Gastrocnemius medialis (tissue), 4 donors: ENCODE measurements around the gene CTNNA2. TPM values are rescaled to one million over a fixed set of nuclear protein-coding genes. Genes with fewer than 3 reads are reported as not detected.

Source experiments
- ATAC-seq, 2 donors: fragments of 150-250 bp; one replicate each; pipeline ENCODE4 v1.9.1; 2016
- DNase-seq, 2 donors: peaks; one replicate each; pipeline ENCODE4 v3.0.0-alpha.2; 2019
- H3K27ac ChIP-seq, 4 donors: fragments of 200-600 bp; sonication (generic); 1 replicate in 1 of 4; 2 replicates in 3 of 4; pipeline ENCODE4 v1.5.1; 2016 to 2018; ENCODE audit warnings: mild to moderate bottlenecking in 2 of 4, moderate library complexity in 1 of 4
- H3K27me3 ChIP-seq, 3 donors: fragments of 200-600 bp; sonication (generic) in 2 of 3; 1 replicate in 1 of 3; 2 replicates in 2 of 3; pipeline versions ENCODE4 v1.5.1 to v1.6.0; 2016 to 2019; ENCODE audit warnings: mild to moderate bottlenecking in 1 of 3, moderate library complexity in 1 of 3
- H3K36me3 ChIP-seq, 2 donors: fragments of 200-600 bp; sonication (generic) in 1 of 2; one replicate each; pipeline ENCODE4 v1.5.1; 2017 to 2018
- H3K4me1 ChIP-seq, 2 donors: fragments of 200-600 bp; sonication (generic) in 1 of 2; one replicate each; pipeline ENCODE4 v1.5.1; 2016 to 2017; ENCODE audit warnings: mild to moderate bottlenecking in 2 of 2
- H3K4me3 ChIP-seq, 4 donors: fragments of 200-600 bp; sonication (generic) in 3 of 4; 1 replicate in 1 of 4; 2 replicates in 3 of 4; pipeline ENCODE4 v1.5.1; 2016 to 2019; ENCODE audit warnings: mild to moderate bottlenecking in 2 of 4
- H3K9me3 ChIP-seq, 3 donors: fragments of 200-600 bp; sonication (generic) in 2 of 3; 1 replicate in 1 of 3; 2 replicates in 2 of 3; pipeline ENCODE4 v1.5.1; 2016 to 2019
- POLR2A ChIP-seq, 2 donors: fragments of 450-650 bp; IDR thresholded peaks; one replicate each; pipeline ENCODE4 v1.6.1; 2017; ENCODE audit warnings: antibody characterized with exemption in 2 of 2, mild to moderate bottlenecking in 2 of 2, moderate library complexity in 2 of 2
- in situ Hi-C, 4 donors: fragments of 200-750 bp; cut with MboI; loops; one replicate each; pipeline versions ENCODE4 v1.15.0 to v1.8.0; 2017; ENCODE audit warnings: low sequenced_read_pairs in 4 of 4
- intact Hi-C: fragments of 100-400 bp; cut with DNase I; formaldehyde crosslinking; loops from one replicate; pipeline ENCODE4 v1.15.1; 2023; ENCODE audit warnings: low total_unique reads
- total RNA-seq, 4 donors: library from RNA; depleted of rRNA; stranded (reverse); fragments of >200 nt; gene quantifications; one replicate each; pipeline versions ENCODE4 v1.1.0 to v1.2.3, GENCODE V29; 2016
- TF ChIP-seq, protein P1 (sequence below), 5 experiments: fragments of 450-650 bp in 3 of 5; fragments of 200-600 bp in 2 of 5; sonication (generic) in 2 of 5; IDR thresholded peaks in 4 of 5; conservative IDR thresholded peaks in 1 of 5; 1 replicate in 4 of 5; 2 replicates in 1 of 5; pipeline ENCODE4 v1.5.1; 2016 to 2019; ENCODE audit warnings: antibody characterized with exemption in 5 of 5, mild to moderate bottlenecking in 3 of 5, moderate library complexity in 3 of 5

Gene CTNNA2
- total RNA-seq, 4 donors from 2014 or later = not detected

- H3K4me1 ChIP-seq = no peaks in the 10 kb centered on the region
- H3K27me3 ChIP-seq = no peaks in the 10 kb centered on the region
- no peak overlapping the region for H3K4me3 ChIP-seq
- intact Hi-C loops (no loop called here), in situ Hi-C loops (no loop called here)
- ATAC-seq (no peak), DNase-seq (no peak)
- TF ChIP-seq, protein P1, sequence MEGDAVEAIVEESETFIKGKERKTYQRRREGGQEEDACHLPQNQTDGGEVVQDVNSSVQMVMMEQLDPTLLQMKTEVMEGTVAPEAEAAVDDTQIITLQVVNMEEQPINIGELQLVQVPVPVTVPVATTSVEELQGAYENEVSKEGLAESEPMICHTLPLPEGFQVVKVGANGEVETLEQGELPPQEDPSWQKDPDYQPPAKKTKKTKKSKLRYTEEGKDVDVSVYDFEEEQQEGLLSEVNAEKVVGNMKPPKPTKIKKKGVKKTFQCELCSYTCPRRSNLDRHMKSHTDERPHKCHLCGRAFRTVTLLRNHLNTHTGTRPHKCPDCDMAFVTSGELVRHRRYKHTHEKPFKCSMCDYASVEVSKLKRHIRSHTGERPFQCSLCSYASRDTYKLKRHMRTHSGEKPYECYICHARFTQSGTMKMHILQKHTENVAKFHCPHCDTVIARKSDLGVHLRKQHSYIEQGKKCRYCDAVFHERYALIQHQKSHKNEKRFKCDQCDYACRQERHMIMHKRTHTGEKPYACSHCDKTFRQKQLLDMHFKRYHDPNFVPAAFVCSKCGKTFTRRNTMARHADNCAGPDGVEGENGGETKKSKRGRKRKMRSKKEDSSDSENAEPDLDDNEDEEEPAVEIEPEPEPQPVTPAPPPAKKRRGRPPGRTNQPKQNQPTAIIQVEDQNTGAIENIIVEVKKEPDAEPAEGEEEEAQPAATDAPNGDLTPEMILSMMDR (IDR thresholded peaks at IDR 0.05 in 4 of 5, conservative IDR thresholded peaks at IDR 0.05 in 1 of 5) = no peak
- TF ChIP-seq POLR2A (IDR thresholded peaks at IDR 0.05) = no peak
- H3K9me3 ChIP-seq = no peaks in the 10 kb centered on the region
- H3K36me3 ChIP-seq = no peaks in the 10 kb centered on the region
- H3K27ac ChIP-seq = no peak overlapping the region
Measured at GRCh38 chr2:79788952-79789651, 276.3 kb downstream of the CTNNA2 start.

DNA sequence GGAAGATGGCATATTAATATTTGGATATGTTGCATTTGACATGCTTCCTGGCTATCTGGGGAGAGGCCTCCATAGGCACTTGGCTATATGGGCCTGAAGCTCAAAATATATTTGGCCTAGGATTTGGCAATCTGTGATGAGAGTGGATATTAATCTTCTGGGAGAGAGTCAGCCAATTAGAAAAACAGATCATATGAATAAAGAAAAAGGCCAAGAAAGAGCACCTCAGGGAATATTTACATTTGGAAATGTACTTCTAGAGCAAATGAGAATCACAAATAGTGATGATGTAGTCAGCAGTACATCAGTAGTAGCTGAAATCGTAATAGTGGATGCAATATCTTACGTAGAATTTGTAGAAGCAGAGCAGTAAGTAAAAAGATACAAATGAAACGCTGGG lies 277.0 kb downstream of the CTNNA2 start:
- Histone ChIP-seq H3K4me1 (no peaks in the 10 kb centered on the region), H3K27me3 (no peaks in the 10 kb centered on the region), H3K36me3 (no peaks in the 10 kb centered on the region), H3K9me3 (no peaks in the 10 kb centered on the region), H3K27ac (no peak overlapping the region), H3K4me3 (no peak overlapping the region)
- ATAC-seq = no peak
- intact Hi-C loops = no loop called here
- in situ Hi-C loops = no loop called here
- TF ChIP-seq POLR2A (IDR thresholded peaks at IDR 0.05) = no peak
- TF ChIP-seq, protein P1 (IDR thresholded peaks at IDR 0.05 in 4 of 5, conservative IDR thresholded peaks at IDR 0.05 in 1 of 5) = no peak
- DNase-seq = no peak

- no peaks in the 10 kb centered on the region for H3K36me3 ChIP-seq
- H3K9me3 ChIP-seq = no peaks in the 10 kb centered on the region
- no peak for DNase-seq
- intact Hi-C loops (no loop called here), in situ Hi-C loops (no loop called here)
- no peak for ATAC-seq
- H3K27me3 ChIP-seq = no peaks in the 10 kb centered on the region
- TF ChIP-seq, protein P1 (IDR thresholded peaks at IDR 0.05 in 4 of 5, conservative IDR thresholded peaks at IDR 0.05 in 1 of 5) = no peak
- H3K27ac ChIP-seq = no peak overlapping the region
- H3K4me1 ChIP-seq = no peaks in the 10 kb centered on the region
- H3K4me3 ChIP-seq = no peak overlapping the region
Measured at GRCh38 chr2:79792090-79792489, 279.2 kb downstream of the CTNNA2 start.

DNA sequence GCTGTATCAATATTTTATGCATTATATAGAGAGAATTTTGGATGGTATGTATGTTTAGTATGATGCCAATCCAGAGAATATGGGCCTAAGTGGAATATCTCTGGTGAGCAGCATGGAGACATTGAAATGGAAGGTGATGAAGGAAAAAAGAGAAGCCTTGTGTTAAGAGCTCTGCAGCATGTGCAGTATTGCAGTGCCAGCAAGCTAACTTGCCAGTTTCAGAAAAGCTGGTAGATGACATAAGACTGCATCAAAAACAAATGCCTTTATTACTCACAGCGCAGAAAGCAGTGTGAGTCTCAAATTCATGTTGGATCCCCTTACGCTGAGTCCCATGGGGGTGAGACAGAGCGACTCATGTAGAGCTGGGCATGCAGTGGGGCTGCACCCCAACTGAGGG lies 280.2 kb downstream of the CTNNA2 start:
- no peak for TF ChIP-seq POLR2A (IDR thresholded peaks at IDR 0.05)
- Histone ChIP-seq H3K4me1 (no peaks in the 10 kb centered on the region), H3K36me3 (no peaks in the 10 kb centered on the region), H3K4me3 (no peak overlapping the region), H3K27me3 (no peaks in the 10 kb centered on the region), H3K9me3 (no peaks in the 10 kb centered on the region), H3K27ac (no peak overlapping the region)
- ATAC-seq (no peak), DNase-seq (no peak)
- in situ Hi-C loops (no loop called here), intact Hi-C loops (no loop called here)

GRCh38 chr2:79796641-79797040 lies 283.8 kb downstream of the CTNNA2 start:
- DNase-seq = no peak
- no peak overlapping the region for H3K4me3 ChIP-seq
- no peaks in the 10 kb centered on the region for H3K4me1 ChIP-seq
- intact Hi-C loops (no loop called here), in situ Hi-C loops (no loop called here)
- TF ChIP-seq, protein P1 (IDR thresholded peaks at IDR 0.05 in 4 of 5, conservative IDR thresholded peaks at IDR 0.05 in 1 of 5) = no peak
- no peak for TF ChIP-seq POLR2A (IDR thresholded peaks at IDR 0.05)
- no peak overlapping the region for H3K27ac ChIP-seq
- no peaks in the 10 kb centered on the region for H3K9me3 ChIP-seq
- no peaks in the 10 kb centered on the region for H3K36me3 ChIP-seq
- no peak for ATAC-seq
- H3K27me3 ChIP-seq = no peaks in the 10 kb centered on the region
